H1 (cell line): ENCODE results near the gene PSMD6. TPM values are rescaled to one million over a fixed set of nuclear protein-coding genes. Genes with fewer than 3 reads are reported as not detected.

Experiments used
- BACH1 ChIP-seq: IDR thresholded peaks from 2 replicates; pipeline ENCODE4 v1.6.1; 2012; ENCODE audit warnings: low read length, improper control_type of control experiment
- CHD7 ChIP-seq: fragments of 300-600 bp; sonication (generic); IDR thresholded peaks from 2 replicates; pipeline ENCODE4 v1.7.1; 2012; ENCODE audit warnings: low read length, moderate library complexity, mild to moderate bottlenecking, inconsistent platforms; ENCODE audit not compliant: insufficient replicate concordance
- EGR1 ChIP-seq: IDR thresholded peaks from 2 replicates; pipeline ENCODE4 v1.6.1; 2011; ENCODE audit warnings: low read depth, low read length, borderline replicate concordance
- SP2 ChIP-seq: IDR thresholded peaks from 2 replicates; pipeline ENCODE4 v1.6.1; 2012; ENCODE audit warnings: mild to moderate bottlenecking, low read length, inconsistent platforms
- polyA plus RNA-seq, 7 experiments: library from polyadenylated mRNA; depleted of rRNA in 3 of 7; stranded (reverse) in 5 of 7; unstranded in 2 of 7; fragments of >200 nt in 5 of 7; fragments of 200-250 nt in 2 of 7; gene quantifications; 1 replicate in 5 of 7; 2 replicates in 1 of 7; 4 replicates in 1 of 7; pipeline versions ENCODE4 v1.2.1 to v1.2.3, GENCODE V29; 2011 to 2013; ENCODE audit warnings: missing spikeins in 2 of 7, mixed read lengths in 2 of 7
- total RNA-seq: library from RNA; stranded (reverse); fragmentation: NEBNext Ultra II Directional; extraction: Animal tissue kit (Norgen Biotek cat#: 25700); gene quantifications from 2 replicates; pipeline ENCODE4 v1.2.1, GENCODE V29; 2021

Gene PSMD6
- total and polyA plus RNA-seq, 2 of the 8 experiments (the other 6 are each of a cell fraction or from before 2014, with no cell fraction given): 43.7 to 104 TPM

GRCh38 chr3:63972987-63973386 lies 50.3 kb downstream of the PSMD6 start (continued):
- TF ChIP-seq BACH1: no peak
- TF ChIP-seq CHD7: no peak
- TF ChIP-seq SP2: no peak
- no peak for TF ChIP-seq EGR1
